Esophagus muscularis mucosa (tissue), 3 donors: ENCODE results near the gene AKR1C4.

Experiments
- POLR2A ChIP-seq: fragments of 450-650 bp; IDR thresholded peaks from one replicate; pipeline ENCODE4 v1.6.1; 2017; ENCODE audit warnings: antibody characterized with exemption, moderate library complexity, mild to moderate bottlenecking, low read depth
- TF ChIP-seq, protein P1 (sequence below), 3 experiments: fragments of 200-600 bp in 2 of 3; fragments of 450-650 bp in 1 of 3; sonication (generic) in 2 of 3; IDR thresholded peaks; one replicate each; pipeline ENCODE4 v1.5.1; 2017 to 2019; ENCODE audit warnings: antibody characterized with exemption in 3 of 3, mild to moderate bottlenecking in 2 of 3, moderate library complexity in 1 of 3

DNA sequence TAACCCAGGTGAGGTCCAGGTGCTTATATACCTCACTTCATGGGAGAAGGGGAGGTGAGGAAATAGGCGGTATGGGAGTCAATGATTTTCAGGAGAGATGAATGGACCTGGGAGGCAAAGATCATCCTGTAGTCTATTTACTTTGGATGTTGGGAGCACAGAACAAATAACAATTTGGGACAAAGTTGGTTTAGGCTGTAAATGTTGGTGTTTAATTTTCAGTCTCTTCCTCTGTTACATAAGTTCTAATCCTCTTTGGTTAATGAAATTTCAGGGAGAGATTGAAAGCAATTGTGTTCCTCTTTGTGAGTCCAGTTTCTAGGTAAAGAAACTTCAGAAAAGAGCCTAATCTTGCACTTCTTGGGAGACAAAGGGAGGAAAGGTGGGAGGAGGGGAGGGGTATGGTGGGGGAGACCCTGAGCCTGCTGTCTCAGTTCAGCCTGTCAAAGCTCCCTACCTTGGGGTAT lies 46.9 kb downstream of the AKR1C4 start:
- TF ChIP-seq, protein P1, sequence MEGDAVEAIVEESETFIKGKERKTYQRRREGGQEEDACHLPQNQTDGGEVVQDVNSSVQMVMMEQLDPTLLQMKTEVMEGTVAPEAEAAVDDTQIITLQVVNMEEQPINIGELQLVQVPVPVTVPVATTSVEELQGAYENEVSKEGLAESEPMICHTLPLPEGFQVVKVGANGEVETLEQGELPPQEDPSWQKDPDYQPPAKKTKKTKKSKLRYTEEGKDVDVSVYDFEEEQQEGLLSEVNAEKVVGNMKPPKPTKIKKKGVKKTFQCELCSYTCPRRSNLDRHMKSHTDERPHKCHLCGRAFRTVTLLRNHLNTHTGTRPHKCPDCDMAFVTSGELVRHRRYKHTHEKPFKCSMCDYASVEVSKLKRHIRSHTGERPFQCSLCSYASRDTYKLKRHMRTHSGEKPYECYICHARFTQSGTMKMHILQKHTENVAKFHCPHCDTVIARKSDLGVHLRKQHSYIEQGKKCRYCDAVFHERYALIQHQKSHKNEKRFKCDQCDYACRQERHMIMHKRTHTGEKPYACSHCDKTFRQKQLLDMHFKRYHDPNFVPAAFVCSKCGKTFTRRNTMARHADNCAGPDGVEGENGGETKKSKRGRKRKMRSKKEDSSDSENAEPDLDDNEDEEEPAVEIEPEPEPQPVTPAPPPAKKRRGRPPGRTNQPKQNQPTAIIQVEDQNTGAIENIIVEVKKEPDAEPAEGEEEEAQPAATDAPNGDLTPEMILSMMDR (IDR thresholded peaks at IDR 0.05) = no peak
- TF ChIP-seq POLR2A = no peak
